Inflammatory macrophage treated with lipopolysaccharide for 4 hours (primary cell): ENCODE data around the gene PLCB2.
A peak's percentile ranks its signal among the peaks of the same experiment; 100 is the strongest.

Experiments
- DNase-seq: peaks from one replicate; pipeline ENCODE4 v3.0.0-alpha.2; 2020

Gene PLCB2

DNA sequence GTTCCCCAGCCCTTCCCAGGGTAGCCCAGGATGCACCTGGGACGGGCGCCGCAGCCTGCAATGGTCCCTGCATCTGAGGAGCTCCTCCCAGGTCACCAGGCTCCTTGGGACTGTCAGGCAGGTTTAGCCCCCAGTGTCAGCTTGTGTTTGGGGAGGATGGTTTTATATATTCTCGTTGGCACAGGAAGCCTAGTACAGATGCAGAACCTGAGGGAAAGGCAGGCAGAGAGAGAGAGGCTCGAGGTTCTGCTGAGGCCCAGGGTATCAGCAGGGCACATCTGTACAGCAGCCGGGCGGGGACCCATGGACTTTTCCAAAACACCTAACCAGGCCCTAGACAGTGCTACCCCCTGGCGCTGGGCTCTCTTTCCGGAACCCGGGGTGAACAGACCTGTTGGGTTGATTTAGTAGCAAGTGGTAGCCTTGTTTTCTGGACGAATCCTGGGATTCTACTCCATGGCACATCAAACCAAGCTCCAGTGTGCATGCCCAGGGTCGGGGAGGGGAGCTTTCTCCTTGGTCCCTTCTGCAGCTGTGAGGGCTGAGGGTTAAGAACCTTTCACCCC lies 60.2 kb downstream of the PLCB2 start:
- no peak for DNase-seq

DNA sequence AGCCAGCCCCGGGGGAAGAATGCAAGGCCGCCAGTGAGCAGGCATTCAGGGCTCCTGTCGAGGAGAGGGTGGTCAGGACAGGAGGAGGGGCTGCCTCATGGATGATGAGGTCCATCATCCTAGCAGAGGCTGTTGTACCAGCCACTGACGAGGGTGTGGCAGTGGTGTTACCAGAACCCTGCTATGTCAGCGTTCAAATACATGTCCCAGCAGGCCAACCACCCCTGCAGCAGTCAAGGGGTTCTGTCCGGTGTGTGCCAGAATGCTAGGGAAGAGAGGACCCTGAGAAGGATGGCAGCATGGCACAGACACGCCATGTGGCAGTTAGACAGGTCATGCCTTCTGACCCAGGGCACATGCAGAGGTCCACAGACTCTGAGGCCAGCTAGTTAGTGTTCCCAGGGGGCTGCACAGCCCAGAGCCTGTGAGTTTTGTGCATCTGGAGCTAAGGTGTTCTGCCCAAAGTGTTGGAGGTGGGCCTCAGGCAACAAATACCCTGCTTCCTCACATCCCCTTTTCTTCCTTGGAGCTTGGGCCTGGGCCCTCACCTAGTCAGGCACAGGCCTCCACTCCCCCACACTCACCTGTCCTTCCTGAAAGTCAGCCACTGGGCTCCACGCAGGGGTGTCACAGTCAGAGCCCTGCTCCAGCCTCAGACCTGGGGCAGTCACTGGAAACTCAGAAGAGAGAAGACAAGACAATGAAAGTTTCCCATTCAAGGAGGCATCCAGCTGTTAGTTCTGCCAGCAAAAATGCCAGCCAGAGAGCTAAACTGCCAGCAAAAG lies 61.0 kb downstream of the PLCB2 start:
- DNase-seq, result no peak

DNA sequence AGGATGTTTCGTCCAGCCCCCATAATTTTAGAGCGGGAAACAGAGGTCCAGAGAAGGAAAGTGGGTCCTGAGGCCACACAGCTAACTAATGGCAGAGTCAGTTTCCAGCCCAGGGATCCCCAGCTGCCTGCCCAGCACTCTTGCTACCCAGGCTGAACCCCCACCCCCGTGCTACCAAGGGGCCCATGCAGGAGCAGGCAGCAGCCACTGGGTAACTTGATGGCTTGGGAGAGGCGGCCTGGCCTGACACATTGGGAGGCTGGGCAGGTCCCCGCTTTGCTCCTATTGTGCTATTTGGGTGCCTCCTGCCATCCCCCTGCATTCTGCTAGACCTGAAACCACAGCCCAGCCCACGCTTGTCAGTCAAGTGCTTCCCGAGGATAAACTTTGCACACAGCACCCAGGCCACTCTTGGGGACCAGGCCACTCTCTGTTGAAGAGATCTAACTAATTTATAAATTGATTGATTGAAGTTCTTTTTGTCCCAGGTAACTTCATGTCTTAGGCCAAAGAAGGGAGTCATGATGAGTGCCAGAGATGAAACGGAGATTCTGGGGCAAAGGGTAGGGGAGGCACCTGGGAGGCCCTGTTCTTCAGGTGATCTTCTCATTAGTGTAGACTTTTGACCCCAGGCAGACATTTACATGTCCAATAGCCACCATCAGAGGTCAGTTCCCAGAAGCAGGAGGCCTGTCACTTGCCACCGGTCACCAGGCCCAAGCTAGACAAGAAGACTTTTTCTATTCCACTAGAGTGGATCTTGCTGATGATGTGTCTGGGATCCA lies 61.9 kb downstream of the PLCB2 start:
- DNase-seq, result no peak

GRCh38 chr15:40244961-40245523 lies 62.7 kb downstream of the PLCB2 start:
- no peak for DNase-seq

DNA sequence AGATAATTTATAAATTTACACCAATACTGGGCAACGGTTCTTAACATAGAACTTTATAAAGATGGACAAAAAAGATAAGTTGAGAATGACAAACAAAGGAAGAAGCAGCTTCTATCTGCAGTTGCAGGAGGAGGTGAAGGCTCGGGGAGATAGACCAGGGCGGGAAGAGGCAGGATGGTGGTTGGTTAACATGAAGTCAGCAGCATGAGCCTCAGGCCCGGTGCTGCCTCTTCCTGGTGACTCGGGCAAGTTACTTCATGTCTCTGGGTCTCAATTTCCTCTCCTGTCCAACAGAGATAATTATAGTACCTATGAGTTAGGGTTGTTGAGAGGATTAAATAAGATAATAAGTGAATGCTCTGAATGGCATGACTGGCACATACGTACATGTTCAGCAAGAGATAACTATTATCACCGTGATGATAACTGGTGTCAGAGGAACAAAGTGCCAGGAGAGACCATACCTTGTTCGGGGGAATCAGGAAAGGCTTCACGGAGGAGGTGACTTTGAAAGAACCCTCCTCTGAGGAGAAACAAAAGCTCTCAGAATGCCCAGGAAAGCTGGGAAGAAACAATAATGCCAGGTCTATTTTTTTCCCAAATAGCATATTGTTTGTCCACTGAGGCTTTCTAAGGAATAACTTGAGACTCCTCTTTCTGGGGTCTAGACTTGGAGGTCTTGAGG lies 64.5 kb downstream of the PLCB2 start:
- no peak for DNase-seq

- no peak for DNase-seq
These were observed 65.1 kb downstream of the PLCB2 start for GRCh38 chr15:40242601-40243000.

DNA sequence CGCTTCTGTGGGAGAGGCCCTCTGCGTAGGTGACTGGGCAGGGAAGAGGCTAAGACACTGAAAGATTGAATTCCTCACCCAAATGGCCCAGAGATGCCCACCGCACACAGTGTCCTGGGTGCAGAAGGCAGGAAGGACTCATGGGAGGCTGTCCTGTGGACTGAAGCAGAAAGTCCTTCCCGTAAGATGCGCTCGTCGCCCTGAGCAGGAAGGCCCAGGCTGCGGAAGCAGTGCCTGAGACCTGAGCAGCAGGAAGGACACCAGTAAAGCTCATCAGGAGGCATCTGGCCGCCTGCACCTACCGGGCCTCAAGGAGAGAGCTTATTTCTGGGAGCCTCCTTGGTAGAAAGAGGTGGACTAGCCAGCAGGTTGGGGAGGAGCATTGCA lies 65.5 kb downstream of the PLCB2 start:
- DNase-seq, result no peak

DNA sequence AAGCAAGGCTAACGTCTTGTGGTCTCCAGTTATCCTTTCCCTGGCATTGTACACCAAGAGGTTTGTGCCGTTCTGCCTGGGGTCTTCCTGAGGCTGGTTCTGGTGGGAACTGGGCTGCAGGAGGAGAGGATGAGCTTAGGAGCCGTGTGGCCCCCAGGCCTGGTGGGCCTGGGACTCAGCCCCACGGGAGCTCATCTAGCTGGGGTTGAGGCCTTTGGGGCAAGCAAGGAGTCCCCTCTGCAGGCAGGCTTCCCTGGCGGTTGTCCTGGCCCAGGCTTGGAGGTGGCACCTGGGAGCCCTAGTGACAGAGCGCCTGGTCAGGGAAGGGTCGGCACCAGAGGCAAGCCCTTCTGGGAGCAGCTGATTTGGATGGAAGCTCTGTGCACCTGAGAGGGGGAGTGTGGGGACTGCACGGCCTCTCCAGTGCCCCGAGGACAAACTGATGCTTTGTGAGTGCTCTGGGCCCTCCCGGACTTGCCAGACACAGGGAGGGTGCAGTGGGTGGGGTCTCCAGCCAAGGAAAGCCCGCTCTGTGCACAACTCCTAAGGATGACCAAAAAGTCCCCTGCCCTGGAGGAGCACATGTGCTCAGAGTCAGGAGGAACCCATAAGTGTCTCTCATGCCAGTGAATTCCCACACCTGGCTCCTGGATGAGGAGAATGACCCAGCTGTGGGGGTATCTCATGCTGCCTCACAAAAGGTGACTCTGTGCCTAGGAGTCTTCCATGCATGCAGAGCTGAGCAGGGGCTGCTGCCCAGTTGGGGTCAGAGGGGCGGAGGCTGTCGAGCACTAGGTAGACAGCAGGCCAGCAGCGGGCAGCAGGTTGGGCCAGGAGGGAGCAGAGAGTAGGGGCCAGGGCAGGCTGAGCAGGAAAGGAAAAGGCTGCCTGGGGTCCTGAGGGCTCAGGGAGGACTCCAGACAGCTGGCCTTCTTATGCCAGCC lies 66.2 kb downstream of the PLCB2 start:
- no peak for DNase-seq

- DNase-seq, result no peak
These were observed 67.0 kb downstream of the PLCB2 start for GRCh38 chr15:40240619-40241221.

DNA sequence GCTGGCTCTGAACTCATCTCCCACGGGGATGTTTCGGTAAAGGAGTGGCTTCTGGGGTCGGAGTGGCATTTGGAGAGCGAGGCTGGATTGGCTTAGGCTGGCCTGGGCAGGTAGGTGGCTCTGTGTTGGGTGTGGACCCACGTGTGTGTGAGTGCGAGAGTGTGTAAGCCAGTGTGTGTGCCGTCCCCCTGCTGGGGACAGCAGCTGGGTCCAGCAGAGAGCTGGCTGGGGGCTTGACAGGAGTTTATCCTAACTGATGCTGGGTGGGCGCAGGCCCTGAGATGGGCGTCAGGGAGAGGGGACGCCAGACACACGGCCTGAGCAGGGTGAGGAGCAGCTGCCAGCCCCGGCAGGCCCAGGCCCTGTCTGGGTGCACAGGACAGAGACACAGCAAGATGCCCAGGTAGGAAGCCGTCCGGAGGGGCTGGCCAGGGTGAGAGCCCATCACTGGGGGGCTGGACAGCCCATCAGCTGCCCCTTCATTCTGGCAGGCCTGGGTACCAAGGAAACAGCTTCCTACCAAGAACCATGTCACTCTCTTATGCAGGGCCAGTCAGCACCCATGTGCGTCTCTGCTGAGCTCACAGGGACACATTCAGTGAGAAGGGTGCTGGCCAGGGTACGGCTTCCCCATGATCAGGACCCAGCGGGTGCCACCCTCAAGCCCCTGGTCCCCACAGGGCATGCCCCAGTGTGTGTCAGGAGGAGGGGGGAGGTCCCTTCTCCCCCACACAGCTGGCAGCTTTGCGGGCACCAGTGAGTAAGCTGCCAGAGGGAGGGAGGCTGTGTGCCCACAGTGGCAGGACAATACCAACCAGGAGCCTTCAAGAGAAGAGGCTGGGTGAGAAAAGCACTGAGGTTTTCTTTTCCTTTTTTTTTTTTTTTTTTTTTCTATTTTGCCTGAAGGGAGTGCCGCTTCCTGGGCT lies 67.8 kb downstream of the PLCB2 start:
- DNase-seq, result no peak

DNA sequence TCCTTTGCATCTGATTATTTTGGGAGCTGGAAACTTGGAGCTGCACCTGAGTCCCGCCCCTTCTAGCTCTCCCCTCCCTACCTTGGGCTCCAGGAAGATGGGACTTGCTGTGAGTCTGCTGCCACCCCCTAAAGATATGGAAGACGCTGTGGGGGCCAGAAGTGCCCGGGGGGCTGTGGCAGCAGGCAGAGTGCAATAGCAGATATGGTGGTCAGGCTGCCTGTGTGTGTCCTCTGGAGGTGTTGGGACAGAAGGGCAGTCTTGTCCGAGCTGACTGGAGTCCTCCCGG lies 68.4 kb downstream of the PLCB2 start:
- DNase-seq, result no peak

GRCh38 chr15:40238532-40239403 lies 69.0 kb downstream of the PLCB2 start, which contains the start of gene PAK6:
PAK6 (plus strand) TSS chr15:40239063; CDS start chr15:40264786, 25,723 bp downstream.
- peak; percentile 30 for DNase-seq
